BE2C (cell line): ENCODE measurements around the gene PIP4K2A.

ENCODE experiments used
- DNase-seq: peaks from one replicate; pipeline ENCODE4 v3.0.0-alpha.2; 2020
- H3K27me3 ChIP-seq: fragments of 250-450 bp; sonication (Bioruptor Pico); 2 replicates; pipeline ENCODE4 v1.5.1; 2020; ENCODE audit warnings: mild to moderate bottlenecking
- H3K36me3 ChIP-seq: fragments of 250-450 bp; sonication (Bioruptor Pico); 2 replicates; pipeline ENCODE4 v1.5.1; 2020; ENCODE audit warnings: mild to moderate bottlenecking
- H3K4me1 ChIP-seq: fragments of 250-450 bp; sonication (Bioruptor Pico); 2 replicates; pipeline ENCODE4 v1.5.1; 2020
- H3K4me3 ChIP-seq: 2 replicates; pipeline ENCODE4 v1.5.1; 2011; ENCODE audit warnings: low read depth, low read length
- H3K9me3 ChIP-seq: fragments of 250-450 bp; sonication (Bioruptor Pico); 2 replicates; pipeline ENCODE4 v1.5.1; 2020
- CTCF ChIP-seq: IDR thresholded peaks from 2 replicates; pipeline ENCODE4 v1.5.1; 2012; ENCODE audit warnings: mild to moderate bottlenecking, low read depth, low read length

PIP4K2A gene

GRCh38 chr10:22657566-22658225 lies 56.7 kb downstream of the PIP4K2A start:
- DNase-seq, result no peak
- H3K36me3 ChIP-seq, result no peaks in the 10 kb centered on the region
- H3K4me3 ChIP-seq, result no peak overlapping the region
- H3K27me3 ChIP-seq, result no peaks in the 10 kb centered on the region
- H3K4me1 ChIP-seq, result peaks cover 15% of the 10 kb centered on the region
- H3K9me3 ChIP-seq, result no peaks in the 10 kb centered on the region
- TF ChIP-seq CTCF, result no peak

- Histone ChIP-seq H3K27me3 (no peaks in the 10 kb centered on the region), H3K4me1 (peaks cover 15% of the 10 kb centered on the region), H3K36me3 (no peaks in the 10 kb centered on the region), H3K9me3 (no peaks in the 10 kb centered on the region), H3K4me3 (no peak overlapping the region)
- TF ChIP-seq CTCF, result no peak
- no peak for DNase-seq
Observed at GRCh38 chr10:22657024-22657423, 57.4 kb downstream of the PIP4K2A start.

- Histone ChIP-seq H3K36me3 (no peaks in the 10 kb centered on the region), H3K9me3 (no peaks in the 10 kb centered on the region), H3K27me3 (no peaks in the 10 kb centered on the region), H3K4me1 (peaks cover 15% of the 10 kb centered on the region), H3K4me3 (no peak overlapping the region)
- TF ChIP-seq CTCF, result no peak
- no peak for DNase-seq
Observed at GRCh38 chr10:22656036-22656435, 58.3 kb downstream of the PIP4K2A start.

GRCh38 chr10:22655312-22655981 lies 58.9 kb downstream of the PIP4K2A start:
- Histone ChIP-seq H3K4me1 (peaks cover 15% of the 10 kb centered on the region), H3K36me3 (no peaks in the 10 kb centered on the region), H3K9me3 (no peaks in the 10 kb centered on the region), H3K27me3 (no peaks in the 10 kb centered on the region), H3K4me3 (no peak overlapping the region)
- no peak for TF ChIP-seq CTCF
- no peak for DNase-seq

- no peaks in the 10 kb centered on the region for H3K9me3 ChIP-seq
- peaks cover 15% of the 10 kb centered on the region for H3K4me1 ChIP-seq
- no peak for TF ChIP-seq CTCF
- H3K4me3 ChIP-seq, result no peak overlapping the region
- no peaks in the 10 kb centered on the region for H3K36me3 ChIP-seq
- no peak for DNase-seq
- no peaks in the 10 kb centered on the region for H3K27me3 ChIP-seq
Observed at GRCh38 chr10:22652988-22653481, 61.3 kb downstream of the PIP4K2A start.
